ENCODE measurements around the gene GMFB.

- no peak for TF ChIP-seq CTCF (conservative IDR thresholded peaks at IDR 0.05; ENCODE audit: low read depth in 2 of 2)
- no peak for TF ChIP-seq EZH2 (IDR thresholded peaks at IDR 0.05; ENCODE audit: low read depth, unreplicated experiment)
- no peak for TF ChIP-seq EZH2phosphoT487 (IDR thresholded peaks at IDR 0.05; ENCODE audit: unreplicated experiment)
- no peak for TF ChIP-seq POLR2AphosphoS5 (IDR thresholded peaks at IDR 0.05; ENCODE audit: low read depth)
- TF ChIP-seq CREB1 (CRISPR knock-in tag; IDR thresholded peaks at IDR 0.05; ENCODE audit: low read depth), result no peak
- TF ChIP-seq NANOG (IDR thresholded peaks at IDR 0.05; ENCODE audit: borderline replicate concordance), result no peak
- no peak for TF ChIP-seq JUNB (IDR thresholded peaks at IDR 0.05; ENCODE audit: unreplicated experiment)
- no peak for TF ChIP-seq REST (IDR thresholded peaks at IDR 0.05; ENCODE audit: unreplicated experiment)
- TF ChIP-seq ETS1 (IDR thresholded peaks at IDR 0.05), result no peak
- TF ChIP-seq ZNF331 (CRISPR knock-in tag; IDR thresholded peaks at IDR 0.05; ENCODE audit: low read depth), result no peak
These were observed 1.8 kb upstream of the GMFB start for GRCh38 chr14:54490445-54491175.

Measured in GM23338 (cell line).